NCI-H1048 (cell line): ENCODE results near the gene NSD2.

Experiments used
- DNase-seq: peaks from one replicate; lab custom pipeline; 2025; lab: John Stamatoyannopoulos, UW

Gene NSD2

DNA sequence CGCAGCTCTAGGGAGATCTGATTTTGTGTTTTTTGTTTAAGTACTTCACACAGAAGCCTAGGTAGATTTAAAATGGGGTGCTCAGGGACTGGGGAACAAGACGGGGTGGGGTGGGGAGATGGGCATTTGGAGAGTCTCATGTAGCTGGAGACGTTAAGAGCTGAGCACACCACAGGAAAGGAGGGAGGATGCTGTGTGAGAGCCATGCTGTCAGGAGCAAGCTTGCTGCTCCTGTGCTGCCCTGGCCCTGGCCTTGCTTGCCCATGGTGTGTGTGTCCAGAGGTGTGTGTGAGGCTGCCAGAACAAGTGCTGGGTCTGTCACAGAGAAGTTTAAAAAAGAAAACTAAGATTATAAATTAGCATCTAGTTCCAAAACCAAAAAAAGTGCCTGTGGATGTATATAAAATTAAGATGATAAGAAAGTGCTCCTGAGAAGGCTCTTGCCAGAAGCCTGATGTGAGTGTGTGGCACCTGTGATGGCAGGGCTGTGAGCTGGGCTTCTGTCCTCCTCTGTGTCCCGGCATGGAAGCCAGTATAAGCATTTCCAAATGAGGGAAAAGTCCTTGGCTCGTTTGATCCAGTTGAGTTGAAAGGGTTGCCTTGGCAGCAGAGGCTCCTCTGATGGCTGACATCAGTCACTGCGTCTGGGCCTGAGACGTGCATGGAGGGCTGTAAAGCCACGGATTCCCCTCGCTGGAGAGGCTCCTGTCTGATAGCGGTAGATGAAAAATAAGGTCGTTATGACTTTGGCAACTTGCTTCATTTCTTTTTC is 74.1 kb downstream of the NSD2 start:
- no peak for DNase-seq

DNA sequence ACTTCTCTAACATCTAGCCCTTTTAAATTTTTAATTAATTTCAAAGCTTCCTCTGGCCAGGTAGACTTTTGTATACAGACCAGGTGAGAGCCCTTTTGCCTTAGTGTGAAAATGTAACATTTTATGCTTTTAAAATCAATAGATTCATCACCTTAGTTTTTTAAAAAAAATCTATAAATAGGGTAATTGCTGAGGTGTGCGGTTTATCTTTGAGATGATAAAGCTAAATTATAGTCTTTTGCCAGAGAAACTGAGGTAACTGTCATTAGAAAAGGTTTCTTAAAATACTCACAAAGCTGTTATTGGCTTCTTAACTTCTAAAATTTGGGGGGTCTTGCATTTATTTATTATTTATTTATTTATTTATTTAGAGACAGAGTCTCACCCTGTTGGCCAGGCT is 74.7 kb downstream of the NSD2 start:
- no peak for DNase-seq

GRCh38 chr4:1948232-1948631 is 77.0 kb downstream of the NSD2 start:
- DNase-seq, result no peak

DNA sequence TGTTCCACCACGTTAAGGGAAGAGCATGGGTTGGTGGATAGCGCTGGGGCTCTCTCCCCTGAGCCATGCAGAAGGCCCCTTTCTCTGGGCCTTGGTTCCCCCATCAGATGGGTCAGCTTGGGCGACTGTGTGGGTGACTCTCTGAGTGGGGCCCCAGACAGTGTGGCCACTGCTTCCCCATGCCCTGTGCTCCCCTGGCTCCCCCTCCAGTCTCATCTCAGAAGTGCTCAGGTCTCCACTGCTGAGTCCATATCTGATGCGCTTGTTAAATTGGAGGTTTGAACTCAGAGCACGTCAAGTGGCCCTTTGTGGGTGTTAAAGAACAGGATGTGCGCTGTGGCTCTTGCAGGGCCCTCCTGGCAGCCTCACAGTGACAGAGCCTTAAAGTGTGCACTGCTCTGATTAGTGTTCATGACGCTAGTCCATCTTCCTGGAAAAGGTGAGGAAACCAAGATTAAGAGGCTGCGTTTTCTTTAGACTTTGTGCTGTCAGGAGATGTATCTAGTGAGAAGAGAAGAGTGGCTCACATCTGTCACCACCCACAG is 77.8 kb downstream of the NSD2 start:
- no peak for DNase-seq

- no peak for DNase-seq
Observed at GRCh38 chr4:1950369-1950768, 79.2 kb downstream of the NSD2 start.

DNA sequence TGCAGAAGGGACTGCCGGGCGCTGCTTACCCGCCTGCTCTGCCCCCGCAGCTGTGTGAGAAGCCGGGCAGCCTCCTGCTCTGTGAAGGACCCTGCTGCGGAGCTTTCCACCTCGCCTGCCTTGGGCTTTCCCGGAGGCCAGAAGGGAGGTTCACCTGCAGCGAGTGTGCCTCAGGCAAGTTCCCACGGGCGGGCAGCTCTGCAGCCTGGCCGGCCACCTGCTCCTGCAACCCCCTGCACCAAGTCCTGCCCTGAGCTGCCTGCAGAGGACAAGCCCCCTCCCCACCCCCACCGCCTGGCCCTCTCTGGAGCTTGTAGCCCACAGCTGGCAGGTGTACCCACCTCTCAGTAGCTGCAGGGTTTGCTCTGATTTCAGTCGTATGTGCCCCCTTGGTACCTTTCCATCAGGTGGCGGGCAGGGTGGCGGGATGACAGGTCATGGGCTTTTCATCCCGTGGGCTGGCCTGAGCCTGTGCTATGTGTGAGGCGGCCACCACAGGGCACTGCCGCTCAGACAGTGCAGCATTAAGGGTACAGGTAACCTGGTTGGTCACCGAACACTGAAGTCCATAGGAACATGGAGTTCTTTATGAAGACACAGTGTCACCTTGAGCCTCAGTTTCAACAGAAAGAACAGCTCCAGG is 81.0 kb downstream of the NSD2 start:
- no peak for DNase-seq

DNA sequence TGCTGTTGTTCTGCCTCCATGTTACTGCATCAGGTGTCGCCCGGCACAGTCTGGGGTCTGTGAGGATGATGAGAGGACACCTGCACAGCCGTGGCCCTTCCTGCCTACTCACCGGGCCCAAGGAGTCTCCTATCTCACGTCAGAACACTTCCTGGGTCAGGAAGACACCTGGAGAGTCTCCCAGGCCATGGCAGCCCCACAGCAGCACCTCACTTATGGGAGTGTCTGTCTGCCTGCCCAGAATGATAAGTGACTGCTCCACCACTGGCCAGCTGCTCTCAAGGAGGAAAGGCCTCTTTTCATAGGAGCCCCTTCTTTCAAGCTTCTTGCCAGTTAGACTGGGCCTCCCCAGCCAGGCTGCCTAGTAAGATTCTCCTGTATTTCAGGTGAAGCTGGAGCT is 81.5 kb downstream of the NSD2 start:
- DNase-seq, result no peak

- no peak for DNase-seq
Observed at GRCh38 chr4:1953335-1953734, 82.1 kb downstream of the NSD2 start.

DNA sequence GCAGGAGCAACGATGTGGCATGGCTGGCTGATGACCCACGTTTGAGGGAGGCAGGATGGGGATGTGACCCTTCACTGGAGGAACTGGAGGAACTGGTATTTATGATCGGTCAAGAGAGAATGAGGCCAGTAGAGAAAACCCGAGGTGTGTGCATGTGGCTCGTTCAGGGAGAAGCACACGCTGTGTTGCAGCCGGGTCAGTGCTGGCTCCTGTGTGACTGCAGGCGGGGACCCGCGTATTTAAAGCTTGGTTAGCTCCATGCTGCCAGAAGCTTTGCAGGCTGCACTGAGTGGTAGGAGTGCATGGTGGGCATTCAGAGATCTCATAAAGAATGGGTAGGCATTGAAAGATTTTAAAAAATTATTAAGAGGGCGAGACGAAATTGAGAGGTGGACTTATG is 85.4 kb downstream of the NSD2 start:
- no peak for DNase-seq

- no peak for DNase-seq
Observed at GRCh38 chr4:1958276-1959103, 87.3 kb downstream of the NSD2 start.

DNA sequence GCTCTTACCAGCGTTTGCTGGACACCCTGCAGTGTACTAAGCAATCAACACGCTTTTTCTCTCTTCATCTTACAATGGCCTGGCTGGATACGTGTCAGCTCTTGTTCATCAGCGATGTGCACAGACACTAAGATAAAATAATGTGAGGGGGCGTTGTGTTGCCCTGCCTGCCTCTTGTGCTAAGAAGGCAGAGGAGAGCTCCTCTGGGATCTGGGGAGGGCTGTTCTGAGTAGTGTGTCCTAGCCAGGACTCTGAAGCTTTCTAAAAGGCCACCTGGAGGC is 87.9 kb downstream of the NSD2 start:
- DNase-seq, result no peak

- DNase-seq, result no peak
Observed at GRCh38 chr4:1960170-1960825, 89.1 kb downstream of the NSD2 start.

- no peak for DNase-seq
Observed at GRCh38 chr4:1961038-1961437, 89.8 kb downstream of the NSD2 start.

GRCh38 chr4:1961563-1961962 is 90.4 kb downstream of the NSD2 start:
- no peak for DNase-seq

DNA sequence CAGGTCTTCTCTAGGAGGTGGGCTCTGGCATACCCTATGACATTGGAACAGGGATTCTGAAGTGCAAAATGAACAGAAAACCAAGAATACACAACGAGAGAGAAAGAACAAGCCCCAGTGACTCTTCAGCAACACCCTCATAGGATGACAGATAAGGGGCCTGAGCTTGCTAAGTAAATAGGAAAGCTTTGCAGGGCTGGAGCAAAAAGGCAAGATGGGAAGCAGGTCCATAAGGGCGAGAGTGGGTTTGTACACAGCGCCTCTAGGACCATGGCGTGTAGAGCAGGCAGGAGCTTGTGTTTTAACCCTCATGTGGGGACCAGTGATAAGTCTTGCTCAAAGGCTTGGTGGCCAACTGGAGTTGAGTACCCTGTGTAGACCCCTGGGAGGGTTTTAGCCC is 91.8 kb downstream of the NSD2 start:
- no peak for DNase-seq

DNA sequence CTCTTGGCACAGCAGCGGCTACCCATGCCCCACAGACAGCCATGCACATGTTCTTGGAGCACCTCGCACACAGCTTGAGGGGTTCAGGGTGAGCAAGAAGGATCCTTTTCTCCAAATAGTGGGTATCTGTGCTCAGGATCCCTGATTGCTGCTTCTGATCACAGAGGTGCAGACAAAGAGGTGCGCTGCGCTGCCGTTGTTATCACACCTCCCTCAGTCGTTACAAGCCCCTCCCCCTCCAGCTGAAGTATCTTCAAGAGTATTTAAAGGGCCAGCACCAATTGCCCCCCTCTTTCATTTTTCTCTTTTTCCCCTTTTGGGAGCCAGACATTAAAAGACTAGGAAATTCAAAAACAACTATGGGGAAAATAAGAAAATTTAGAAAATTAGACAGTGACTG is 93.2 kb downstream of the NSD2 start:
- DNase-seq, result no peak

GRCh38 chr4:1964971-1965370 is 93.8 kb downstream of the NSD2 start:
- no peak for DNase-seq

DNA sequence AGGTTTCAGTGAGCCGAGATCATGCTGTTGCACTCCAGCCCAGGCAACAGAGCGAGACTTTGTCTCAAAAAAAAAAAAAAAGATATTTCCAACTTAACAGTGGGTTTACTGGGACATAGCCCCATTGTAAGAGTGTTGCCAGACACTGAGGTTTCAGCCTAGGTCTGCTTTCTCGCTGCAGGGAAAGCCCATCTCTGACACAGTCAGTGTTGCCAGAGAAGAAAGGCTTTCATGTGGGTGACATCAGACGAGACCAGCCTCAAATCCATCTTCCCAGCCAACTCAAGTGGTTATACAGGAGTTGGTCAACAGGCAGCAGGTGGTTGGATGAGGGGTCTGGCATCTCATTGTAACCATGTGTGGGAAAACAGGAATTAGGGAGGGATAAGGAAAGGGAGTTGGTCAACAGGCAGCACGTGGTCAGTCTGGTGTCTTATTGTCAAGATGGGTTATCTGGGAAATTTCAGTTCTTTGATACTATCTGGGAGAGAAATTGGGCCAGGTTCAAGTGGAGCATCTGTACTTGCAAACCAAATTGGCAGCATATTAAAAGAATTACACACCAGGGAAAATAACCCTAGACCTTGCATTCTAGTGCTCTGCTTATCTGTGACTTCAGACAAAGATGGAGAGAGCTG is 96.4 kb downstream of the NSD2 start:
- no peak for DNase-seq

- DNase-seq, result no peak
Observed at GRCh38 chr4:1968686-1969295, 97.6 kb downstream of the NSD2 start.

DNA sequence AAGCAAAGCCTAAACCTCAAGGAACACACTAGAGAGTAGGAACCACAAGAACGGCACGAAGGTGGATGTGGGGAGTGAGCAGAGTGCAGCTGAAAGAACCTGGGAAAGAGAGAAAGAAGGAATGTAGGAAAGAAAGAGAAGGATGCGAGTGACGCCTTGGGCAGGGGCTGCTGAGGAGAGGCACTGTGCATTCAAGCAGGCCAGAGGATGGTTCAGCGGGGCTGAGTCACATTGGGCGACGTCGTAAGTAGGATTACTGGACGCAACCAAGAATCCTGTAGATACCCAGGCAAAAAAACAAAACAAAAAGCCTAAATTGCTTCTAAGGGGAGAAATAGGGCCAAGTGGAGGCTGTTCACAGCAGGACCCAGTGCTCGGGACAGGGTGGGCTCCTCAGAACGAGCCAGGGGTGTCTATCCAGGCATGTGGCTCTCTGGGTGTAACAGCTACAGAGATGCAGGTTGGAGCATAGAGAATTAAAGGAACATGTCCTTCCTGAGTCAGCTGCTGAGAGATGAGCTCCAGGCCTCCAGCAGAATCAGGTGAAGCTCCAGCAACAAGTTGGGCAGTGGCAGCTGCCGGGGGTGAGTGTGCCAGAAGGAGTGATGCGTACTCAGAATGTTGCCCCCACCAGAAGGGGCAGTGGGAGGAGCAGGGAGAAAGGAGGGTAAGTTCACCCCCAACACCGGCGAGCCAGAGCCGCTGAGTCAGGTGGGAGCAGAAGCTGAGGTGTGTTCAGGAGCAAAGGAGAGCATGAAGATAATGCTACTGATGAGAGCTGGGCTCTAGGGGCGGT is 98.9 kb downstream of the NSD2 start:
- DNase-seq, result no peak

DNA sequence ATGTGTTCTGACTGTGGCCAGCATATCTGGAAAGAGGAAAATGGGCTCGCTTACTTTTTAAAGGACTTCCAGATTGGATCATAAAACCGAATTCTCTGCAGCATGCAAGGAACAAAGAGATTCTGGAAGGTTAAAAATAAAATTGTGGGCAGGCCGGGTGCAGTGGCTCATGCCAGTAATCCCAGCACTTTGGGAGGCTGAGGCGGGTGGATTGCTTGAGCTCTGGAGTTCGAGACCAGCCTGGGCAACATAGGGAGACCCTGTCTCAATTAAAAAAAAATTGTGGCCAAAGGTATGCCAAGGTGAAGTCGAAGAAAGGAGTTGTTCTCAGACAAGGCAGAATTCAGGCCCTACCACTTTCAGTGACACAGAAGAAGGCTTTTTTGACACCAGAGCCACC is 99.7 kb downstream of the NSD2 start:
- no peak for DNase-seq
